Measurements from ENCODE around the gene HSPA5. TPM values are rescaled to one million over a fixed set of nuclear protein-coding genes. Genes with fewer than 3 reads are reported as not detected.
"Not testable (repeated sequence)": the region's sequence is repeated elsewhere in the genome, so short reads cannot be mapped to it uniquely, and the experiment has no call there.

The HSPA5 gene
- total RNA-seq, 3 donors from 2014 or later, result 91.9 to 125 (median 95.1) TPM

DNA sequence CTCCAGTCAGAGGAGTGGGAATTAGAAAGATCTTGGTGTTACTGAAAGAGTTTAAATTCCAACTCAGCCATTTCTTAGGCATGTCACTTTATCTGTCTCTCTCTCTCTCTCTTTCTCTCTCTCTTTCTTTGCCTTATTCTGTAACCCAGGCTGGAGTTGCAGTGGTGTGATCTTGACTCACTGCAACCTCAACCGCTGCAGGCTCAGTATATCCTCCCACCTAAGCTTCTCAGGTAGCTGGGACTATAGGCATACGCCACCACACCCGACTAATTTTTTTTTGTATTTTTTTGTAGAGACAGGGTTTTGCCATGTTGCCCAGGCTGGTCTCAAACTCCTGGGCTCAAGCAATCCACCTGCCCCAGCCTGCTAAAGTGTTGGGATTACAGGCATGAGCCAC lies 22.5 kb downstream of the HSPA5 start:
- Histone ChIP-seq H3K27me3 (no peaks in the 10 kb centered on the region), H3K36me3 (no peaks in the 10 kb centered on the region), H3K4me3 (no peak overlapping the region), H3K9me3 (no peaks in the 10 kb centered on the region), H3K4me1 (no peaks in the 10 kb centered on the region), H3K27ac (no peak overlapping the region)
- DNase-seq (ENCODE audit: low spot score in 2 of 2), result no peak
- TF ChIP-seq POLR2A (IDR thresholded peaks at IDR 0.05), result no peak
- TF ChIP-seq, protein P1, sequence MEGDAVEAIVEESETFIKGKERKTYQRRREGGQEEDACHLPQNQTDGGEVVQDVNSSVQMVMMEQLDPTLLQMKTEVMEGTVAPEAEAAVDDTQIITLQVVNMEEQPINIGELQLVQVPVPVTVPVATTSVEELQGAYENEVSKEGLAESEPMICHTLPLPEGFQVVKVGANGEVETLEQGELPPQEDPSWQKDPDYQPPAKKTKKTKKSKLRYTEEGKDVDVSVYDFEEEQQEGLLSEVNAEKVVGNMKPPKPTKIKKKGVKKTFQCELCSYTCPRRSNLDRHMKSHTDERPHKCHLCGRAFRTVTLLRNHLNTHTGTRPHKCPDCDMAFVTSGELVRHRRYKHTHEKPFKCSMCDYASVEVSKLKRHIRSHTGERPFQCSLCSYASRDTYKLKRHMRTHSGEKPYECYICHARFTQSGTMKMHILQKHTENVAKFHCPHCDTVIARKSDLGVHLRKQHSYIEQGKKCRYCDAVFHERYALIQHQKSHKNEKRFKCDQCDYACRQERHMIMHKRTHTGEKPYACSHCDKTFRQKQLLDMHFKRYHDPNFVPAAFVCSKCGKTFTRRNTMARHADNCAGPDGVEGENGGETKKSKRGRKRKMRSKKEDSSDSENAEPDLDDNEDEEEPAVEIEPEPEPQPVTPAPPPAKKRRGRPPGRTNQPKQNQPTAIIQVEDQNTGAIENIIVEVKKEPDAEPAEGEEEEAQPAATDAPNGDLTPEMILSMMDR (IDR thresholded peaks at IDR 0.05), result no peak
- TF ChIP-seq POLR2AphosphoS5 (IDR thresholded peaks at IDR 0.05), result no peak
- intact Hi-C loops (cut with DNase I; ENCODE audit: low total_unique reads), result no loop called here

DNA sequence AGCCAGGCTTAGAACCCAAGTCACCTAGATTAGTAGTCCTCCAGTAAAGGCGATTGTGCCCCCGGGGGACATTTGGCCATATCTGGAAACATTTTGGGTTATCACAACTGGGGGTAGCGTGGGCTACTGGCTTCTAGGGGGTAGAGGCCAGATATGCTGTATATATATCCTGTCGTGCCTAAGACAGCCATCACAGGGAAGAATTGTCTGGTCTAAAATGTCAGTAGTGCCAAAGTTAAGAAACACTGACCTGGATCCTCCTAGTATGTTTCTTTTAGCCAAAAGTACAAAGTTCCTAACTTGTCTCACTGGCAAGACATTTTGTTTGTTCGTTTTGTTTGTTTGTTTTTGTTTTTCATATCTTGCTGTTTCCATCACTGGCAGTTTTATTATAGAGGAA lies 27.0 kb downstream of the HSPA5 start:
- Histone ChIP-seq H3K27me3 (no peaks in the 10 kb centered on the region), H3K4me3 (no peak overlapping the region), H3K4me1 (no peaks in the 10 kb centered on the region), H3K27ac (no peak overlapping the region), H3K9me3 (no peaks in the 10 kb centered on the region), H3K36me3 (no peaks in the 10 kb centered on the region)
- DNase-seq (ENCODE audit: low spot score in 2 of 2), result no peak
- TF ChIP-seq POLR2A (IDR thresholded peaks at IDR 0.05), result no peak
- TF ChIP-seq, protein P1 (IDR thresholded peaks at IDR 0.05), result no peak
- no peak for TF ChIP-seq POLR2AphosphoS5 (IDR thresholded peaks at IDR 0.05)
- intact Hi-C loops (cut with DNase I; ENCODE audit: low total_unique reads), result no loop called here

DNA sequence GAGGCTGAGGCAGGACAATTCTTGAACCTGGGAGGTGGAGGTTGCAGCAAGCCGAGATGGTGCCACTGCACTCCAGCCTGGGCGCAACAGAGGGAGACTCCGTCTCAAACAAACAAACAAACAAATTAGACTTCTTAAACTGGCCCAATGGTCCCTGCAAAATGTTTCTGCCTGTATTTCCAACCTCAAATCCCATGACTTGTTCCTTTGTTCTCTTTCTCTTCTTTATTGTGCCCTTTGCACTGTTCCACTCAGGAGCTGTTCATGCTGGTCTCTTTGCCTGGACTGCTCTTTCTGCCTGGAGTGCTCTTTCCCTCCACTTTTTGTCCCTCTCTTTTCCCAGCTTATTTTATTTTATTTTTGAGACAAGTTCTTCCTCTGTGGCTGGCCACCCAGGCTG lies 36.7 kb downstream of the HSPA5 start:
- intact Hi-C loops (cut with DNase I; ENCODE audit: low total_unique reads), result no loop called here
- H3K9me3 ChIP-seq, result no peaks in the 10 kb centered on the region
- no peak overlapping the region for H3K27ac ChIP-seq
- no peak overlapping the region for H3K4me3 ChIP-seq
- H3K4me1 ChIP-seq, result peaks cover 0 to 4% of the 10 kb centered on the region in 2 donors
- H3K27me3 ChIP-seq, result no peaks in the 10 kb centered on the region
- TF ChIP-seq, protein P1 (IDR thresholded peaks at IDR 0.05), result no peak
- TF ChIP-seq POLR2AphosphoS5 (IDR thresholded peaks at IDR 0.05), result no peak
- no peak for TF ChIP-seq POLR2A (IDR thresholded peaks at IDR 0.05)
- H3K36me3 ChIP-seq, result no peaks in the 10 kb centered on the region
- DNase-seq (ENCODE audit: low spot score in 2 of 2), result no peak

DNA sequence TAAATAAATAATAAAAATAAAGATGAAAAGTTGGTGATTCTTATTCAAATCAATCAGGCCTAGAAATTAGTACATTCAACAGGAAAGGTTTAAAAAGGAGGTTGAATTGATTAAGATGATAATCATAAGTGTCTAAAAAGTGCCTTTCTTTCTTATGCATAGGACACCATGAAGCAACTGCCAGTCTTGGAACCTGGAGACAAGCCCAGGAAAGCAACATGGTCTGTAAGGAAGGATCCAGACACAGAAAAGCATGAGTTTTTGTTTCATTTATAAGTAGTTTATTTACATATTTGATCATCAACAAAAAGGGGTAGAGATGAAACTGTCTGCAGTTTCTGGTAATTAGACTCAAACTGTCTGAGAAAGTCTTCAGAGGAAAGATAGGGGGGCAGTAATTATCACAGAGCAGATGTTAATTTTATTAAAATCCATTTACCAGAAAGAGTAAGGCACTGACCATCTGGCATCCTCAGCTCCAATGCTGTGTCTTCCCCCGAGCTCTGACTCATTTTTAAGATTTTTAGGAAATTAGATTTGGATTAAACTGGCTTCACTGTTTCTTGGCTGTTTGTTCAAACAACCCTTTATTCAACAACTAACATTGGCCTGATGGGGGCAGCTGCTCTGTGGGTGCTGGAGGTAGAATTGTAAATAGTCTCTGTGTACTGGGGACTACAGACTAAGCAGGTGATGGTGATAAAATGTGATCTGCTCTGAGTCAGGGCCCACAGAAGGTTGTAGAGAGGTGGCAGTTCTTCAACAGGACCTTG lies 38.1 kb downstream of the HSPA5 start:
- H3K27ac ChIP-seq, result no peak overlapping the region
- intact Hi-C loops (cut with DNase I; ENCODE audit: low total_unique reads), result no loop called here
- H3K4me3 ChIP-seq, result no peak overlapping the region
- H3K36me3 ChIP-seq, result no peaks in the 10 kb centered on the region
- TF ChIP-seq POLR2A (IDR thresholded peaks at IDR 0.05), result no peak
- no peak for TF ChIP-seq POLR2AphosphoS5 (IDR thresholded peaks at IDR 0.05)
- TF ChIP-seq, protein P1 (IDR thresholded peaks at IDR 0.05), result no peak
- no peaks in the 10 kb centered on the region for H3K27me3 ChIP-seq
- no peaks in the 10 kb centered on the region for H3K9me3 ChIP-seq
- peaks cover 0 to 4% of the 10 kb centered on the region in 2 donors for H3K4me1 ChIP-seq
- DNase-seq (ENCODE audit: low spot score in 2 of 2), result no peak

DNA sequence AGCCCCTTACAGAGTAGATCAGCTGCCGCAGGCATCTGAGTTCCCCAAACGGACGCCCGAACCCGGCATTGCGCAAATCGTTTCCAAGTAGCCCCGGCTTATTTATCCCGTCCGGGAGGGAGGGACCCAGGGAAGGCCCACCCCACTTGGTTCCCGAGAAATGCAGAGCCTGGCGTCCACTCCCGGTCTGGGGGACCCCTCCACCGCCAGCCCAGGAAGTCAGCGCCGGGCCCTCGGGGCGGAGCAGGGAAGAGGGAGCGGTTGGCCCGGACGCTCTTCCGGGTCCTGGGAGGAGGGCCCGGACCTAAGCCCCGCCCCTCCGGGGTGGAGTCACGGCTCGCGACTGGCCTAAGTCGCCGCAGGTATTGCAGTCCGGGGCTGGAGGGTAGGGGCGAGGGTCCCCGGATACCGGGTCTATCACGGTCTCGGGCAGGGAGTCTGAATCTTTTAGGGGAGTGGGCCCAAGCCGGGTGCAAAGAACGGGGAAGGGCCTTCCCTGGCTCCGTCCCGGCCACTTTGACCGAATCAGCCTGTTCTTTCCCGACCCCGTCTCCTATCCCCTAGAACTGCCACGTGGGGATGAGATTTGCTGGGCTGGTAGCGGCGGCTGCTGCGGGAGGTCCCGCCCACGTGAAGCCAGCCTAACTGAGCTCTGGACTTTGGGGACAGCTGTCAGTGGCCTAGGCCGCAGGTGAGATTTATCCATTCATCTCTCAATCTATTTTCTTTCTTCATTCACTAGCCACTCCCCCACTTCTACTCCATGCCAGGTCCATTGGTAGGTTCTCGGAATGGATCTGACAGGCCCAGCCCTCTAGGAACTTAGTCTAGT lies 40.7 kb downstream of the HSPA5 start, which contains the start of gene RABEPK:
Gene RABEPK (plus strand): TSS at position 327 of the 832 bp plus-strand sequence. CDS start 2,472 bp downstream, outside the sequence.
- TF ChIP-seq, protein P1 (IDR thresholded peaks at IDR 0.05), result no peak
- TF ChIP-seq POLR2A (IDR thresholded peaks at IDR 0.05) (peak; percentile 70), POLR2AphosphoS5 (IDR thresholded peaks at IDR 0.05) (peak in 2 of 3 donors; percentile 64 to 83)
- peak within 1 kb of the TSS; percentile 93 to 98 for H3K27ac ChIP-seq
- H3K4me3 ChIP-seq, result peak within 1 kb of the TSS; percentile 66 to 76 (median 75)
- H3K4me1 ChIP-seq, result peaks cover 0 to 4% of the 10 kb centered on the region in 2 donors
- H3K9me3 ChIP-seq, result no peaks in the 10 kb centered on the region
- no peaks in the 10 kb centered on the region for H3K36me3 ChIP-seq
- no peaks in the 10 kb centered on the region for H3K27me3 ChIP-seq
- intact Hi-C loops (cut with DNase I; ENCODE audit: low total_unique reads), result no loop called here
- peak; percentile 89 to 91 for DNase-seq (ENCODE audit: low spot score in 2 of 2)

DNA sequence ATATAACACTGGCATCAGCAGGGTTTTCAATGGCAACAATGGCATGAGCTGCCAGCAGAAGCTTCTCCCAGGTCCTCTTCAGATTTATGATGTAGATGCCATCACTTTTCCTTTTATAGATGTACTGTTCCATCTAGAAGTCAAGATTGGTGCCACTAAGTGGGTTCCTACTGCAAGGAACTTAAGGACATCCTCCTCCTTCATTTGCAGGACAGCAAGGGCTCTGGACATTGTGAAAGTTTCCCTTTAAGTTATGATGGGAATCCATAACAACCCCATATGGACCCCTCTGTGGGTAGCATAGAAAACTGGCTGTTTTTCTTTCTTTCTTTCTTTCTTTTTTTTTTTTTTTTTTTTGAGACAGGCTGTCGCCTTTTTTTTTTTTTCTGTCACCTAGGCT lies 45.6 kb downstream of the HSPA5 start:
- intact Hi-C loops (cut with DNase I; ENCODE audit: low total_unique reads); H3K4me1 ChIP-seq; H3K9me3 ChIP-seq; H3K27ac ChIP-seq; H3K36me3 ChIP-seq; DNase-seq (ENCODE audit: low spot score in 2 of 2); H3K4me3 ChIP-seq; H3K27me3 ChIP-seq: not testable (repeated sequence)

DNA sequence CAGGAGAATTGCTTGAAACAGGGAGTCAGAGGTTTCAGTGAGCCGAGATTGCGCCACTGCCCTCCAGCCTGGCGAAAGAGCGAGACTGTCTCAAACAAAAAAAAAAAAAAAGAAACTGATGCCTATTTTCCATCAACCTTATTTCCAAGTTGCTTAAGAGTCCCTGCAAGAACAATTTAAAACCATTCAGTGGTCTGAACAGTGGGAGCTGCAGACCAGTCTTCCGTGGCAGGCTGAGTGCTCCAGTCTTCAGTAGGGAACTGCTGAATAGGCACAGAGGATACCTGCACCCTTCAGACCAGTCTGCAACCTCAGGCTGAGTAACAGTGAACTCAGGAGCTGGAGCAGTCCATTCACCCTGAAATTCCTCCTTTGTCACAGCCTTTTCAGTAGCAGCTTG lies 46.7 kb downstream of the HSPA5 start:
- H3K36me3 ChIP-seq, H3K27ac ChIP-seq: not testable (repeated sequence)

More for the DNA sequence above, 46.7 kb downstream of the HSPA5 start:
- DNase-seq (ENCODE audit: low spot score in 2 of 2); H3K4me1 ChIP-seq; intact Hi-C loops (cut with DNase I; ENCODE audit: low total_unique reads); H3K4me3 ChIP-seq; H3K27me3 ChIP-seq; H3K9me3 ChIP-seq: not testable (repeated sequence)
